ENCODE data around the gene MAMDC2. TPM values are rescaled to one million over a fixed set of nuclear protein-coding genes. Genes with fewer than 3 reads are reported as not detected.

MAMDC2 gene, protein sequence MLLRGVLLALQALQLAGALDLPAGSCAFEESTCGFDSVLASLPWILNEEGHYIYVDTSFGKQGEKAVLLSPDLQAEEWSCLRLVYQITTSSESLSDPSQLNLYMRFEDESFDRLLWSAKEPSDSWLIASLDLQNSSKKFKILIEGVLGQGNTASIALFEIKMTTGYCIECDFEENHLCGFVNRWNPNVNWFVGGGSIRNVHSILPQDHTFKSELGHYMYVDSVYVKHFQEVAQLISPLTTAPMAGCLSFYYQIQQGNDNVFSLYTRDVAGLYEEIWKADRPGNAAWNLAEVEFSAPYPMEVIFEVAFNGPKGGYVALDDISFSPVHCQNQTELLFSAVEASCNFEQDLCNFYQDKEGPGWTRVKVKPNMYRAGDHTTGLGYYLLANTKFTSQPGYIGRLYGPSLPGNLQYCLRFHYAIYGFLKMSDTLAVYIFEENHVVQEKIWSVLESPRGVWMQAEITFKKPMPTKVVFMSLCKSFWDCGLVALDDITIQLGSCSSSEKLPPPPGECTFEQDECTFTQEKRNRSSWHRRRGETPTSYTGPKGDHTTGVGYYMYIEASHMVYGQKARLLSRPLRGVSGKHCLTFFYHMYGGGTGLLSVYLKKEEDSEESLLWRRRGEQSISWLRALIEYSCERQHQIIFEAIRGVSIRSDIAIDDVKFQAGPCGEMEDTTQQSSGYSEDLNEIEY
- 0.18 to 0.43 TPM (median 0.21 TPM) in 5 replicates for total RNA-seq (2022; extraction: Qiagen RNA extraction; ENCODE audit: low read depth)

DNA sequence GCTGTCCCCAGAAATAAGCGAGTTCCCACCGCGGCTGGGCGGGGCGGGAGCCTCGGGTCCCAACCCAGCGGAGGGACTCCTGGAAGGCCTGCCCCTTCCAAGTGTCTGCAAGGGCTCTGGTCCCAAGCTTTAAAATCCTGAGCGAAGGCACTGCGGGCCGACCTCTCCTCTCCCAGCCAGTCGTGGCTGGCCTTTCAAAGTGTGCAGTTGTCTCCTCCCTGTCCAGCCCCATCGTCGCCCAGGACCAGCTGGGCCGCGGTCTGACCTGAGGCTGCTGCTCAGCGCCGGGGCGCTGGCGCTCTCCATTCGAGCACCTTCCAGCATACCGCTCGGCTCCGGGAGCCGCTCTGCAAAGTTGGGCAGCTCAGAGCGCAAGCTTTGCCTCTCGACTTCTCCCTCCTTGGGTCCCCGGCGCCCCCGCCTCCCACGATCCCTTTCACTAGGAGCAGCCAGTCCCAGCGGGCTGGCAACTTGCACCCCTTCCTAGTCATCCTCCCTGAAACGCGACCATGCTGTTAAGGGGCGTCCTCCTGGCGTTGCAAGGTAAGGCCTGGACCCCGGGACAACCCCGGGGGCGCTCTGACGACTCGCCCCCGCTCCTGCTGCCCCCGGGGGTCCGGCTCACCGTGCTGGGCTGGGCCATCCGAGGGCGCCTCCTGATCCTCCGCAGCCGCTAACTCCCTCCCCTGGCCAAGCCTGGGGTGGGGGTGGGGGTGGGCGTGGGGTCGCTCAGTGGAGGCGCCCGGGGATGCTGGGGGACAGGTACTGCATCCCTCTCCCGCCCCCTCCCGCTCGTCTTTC lies at the start of gene MAMDC2:
TSS of gene MAMDC2 (plus strand) at position 160 of the 801 bp plus-strand sequence. CDS start at position 510, 350 bp downstream.

DNA sequence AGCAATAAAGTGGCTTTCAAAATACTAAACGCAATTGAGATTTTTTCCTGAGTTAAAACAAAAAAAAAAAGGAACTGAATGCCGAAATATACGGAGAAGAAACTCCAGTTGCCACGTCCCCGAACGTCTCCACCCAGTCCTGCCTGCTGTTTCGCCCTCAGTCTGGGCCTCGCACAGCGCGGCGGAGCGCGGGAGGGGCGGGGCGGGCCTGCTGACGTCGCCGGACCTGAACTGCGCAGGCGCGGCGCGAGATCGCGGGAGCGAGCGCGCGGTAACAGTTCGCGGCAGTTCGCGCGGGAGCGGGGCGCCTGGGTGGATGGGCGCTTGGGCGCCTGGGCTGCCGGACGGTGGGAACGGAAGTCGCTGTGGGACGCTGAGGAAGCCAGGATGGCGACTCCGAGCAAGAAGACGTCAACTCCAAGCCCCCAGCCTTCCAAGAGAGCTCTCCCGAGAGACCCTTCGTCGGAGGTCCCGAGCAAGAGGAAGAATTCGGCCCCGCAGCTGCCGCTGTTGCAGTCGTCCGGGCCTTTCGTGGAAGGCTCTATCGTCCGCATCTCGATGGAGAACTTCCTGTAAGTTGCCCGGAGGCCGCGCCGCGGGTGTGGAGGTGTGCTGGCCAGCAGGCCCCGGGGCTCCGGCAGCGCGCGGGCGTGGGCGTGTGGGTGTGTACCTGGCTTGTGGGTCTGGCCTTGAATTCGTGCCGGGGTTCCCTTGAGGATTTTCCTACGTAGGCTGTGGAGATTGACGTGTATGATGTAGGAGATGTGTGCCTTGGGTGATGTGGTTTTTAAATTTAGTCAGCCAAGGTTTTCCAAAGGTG lies 215.3 kb downstream of the MAMDC2 start, which contains the start of gene SMC5:
TSS of gene SMC5 (plus strand) at position 287 of the 820 bp plus-strand sequence. CDS start at position 388, 101 bp downstream.

Other genes with a start within 250 kb of the MAMDC2 start
- gene CFAP95, start 223.0 kb upstream of the MAMDC2 start, total RNA-seq (2022; extraction: Qiagen RNA extraction; ENCODE audit: low read depth), result not detected in 5 replicates
- gene SMC5, start 215.1 kb downstream of the MAMDC2 start, total RNA-seq (2022; extraction: Qiagen RNA extraction; ENCODE audit: low read depth), result 8.7 to 19.6 TPM (median 15.2 TPM) in 5 replicates

Data from A549 treated with ZK216348 at 1 μM for 4 hours (cell line).